HG02981 (cell line): ENCODE data around the gene CWF19L2.

Source experiments
- ATAC-seq: cut with Tn5 transposase; IDR thresholded peaks from one replicate; pipeline ENCODE4 v1.9.1; 2021; ENCODE audit warnings: mild to moderate bottlenecking, moderate library complexity; ENCODE audit not compliant: unreplicated experiment

The CWF19L2 gene

DNA sequence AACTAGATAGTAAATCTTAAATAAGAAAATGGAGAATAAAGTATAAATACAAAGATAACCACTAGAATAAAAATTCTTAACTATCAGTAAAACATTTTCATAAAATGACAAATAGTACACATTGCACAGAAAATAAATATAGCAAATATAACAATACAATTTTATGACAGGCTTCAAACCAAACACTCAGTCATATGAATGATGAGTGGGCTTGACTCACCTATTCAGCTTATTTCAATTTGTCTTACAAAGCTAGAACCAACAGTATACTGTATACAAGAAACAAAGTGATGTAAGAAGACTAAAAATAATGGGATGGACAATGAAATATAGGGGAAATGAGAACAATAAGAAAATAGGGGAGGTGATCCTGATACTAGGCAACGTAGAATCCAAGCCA is 141.2 kb downstream of the CWF19L2 start:
- ATAC-seq = no peak

- ATAC-seq = no peak
Observed at GRCh38 chr11:107307991-107308390, 149.6 kb downstream of the CWF19L2 start.

GRCh38 chr11:107301878-107302277 is 155.7 kb downstream of the CWF19L2 start:
- ATAC-seq = no peak

DNA sequence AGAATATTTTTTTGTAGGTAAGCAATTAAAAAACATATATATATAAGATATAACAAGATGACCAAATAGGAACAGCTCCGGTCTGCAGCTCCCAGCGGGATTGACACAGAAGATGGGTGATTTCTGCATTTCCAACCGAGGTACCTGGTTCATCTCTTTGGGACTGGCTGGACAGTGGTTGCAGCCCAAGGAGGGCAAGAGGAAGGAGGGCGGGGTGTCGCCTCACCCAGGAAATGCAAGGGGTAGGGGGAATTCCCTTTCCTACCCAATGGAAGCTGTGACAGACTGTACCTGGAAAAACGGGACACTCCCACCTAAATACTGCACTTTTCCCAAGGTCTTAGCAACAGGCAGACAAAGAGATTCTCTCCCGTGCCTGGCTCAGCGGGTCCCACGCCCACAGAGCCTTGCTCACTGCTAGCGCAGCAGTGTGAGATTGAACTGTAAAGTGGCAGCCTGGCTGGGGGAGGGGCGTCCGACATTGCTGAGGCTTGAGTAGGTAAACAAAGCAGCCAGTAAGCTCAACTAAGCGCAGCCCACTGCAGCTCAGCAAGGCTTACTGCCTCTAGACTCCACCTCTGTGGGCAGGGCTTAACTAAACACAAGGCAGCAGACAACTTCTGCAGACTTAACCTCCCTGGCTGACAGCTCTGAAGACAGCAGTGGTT is 163.8 kb downstream of the CWF19L2 start:
- no peak for ATAC-seq

DNA sequence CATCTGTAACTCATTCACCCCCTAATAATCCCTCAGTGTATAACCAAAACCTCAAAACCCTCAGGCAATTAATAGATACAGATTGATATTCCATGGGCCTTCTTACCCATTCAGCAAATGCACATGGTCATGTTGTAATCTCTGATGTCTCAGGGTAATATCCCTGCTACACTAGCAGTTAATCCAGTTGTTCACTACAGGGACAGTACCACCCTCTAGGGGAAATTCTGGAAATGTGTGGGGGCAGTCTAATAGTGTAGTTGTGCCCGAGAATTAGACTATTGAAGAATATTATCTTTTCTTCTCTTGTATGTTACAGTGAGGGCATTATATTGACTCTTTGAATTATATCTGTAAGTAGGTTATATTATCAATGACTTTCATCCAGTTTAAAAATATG is 175.4 kb downstream of the CWF19L2 start:
- ATAC-seq = no peak
